ENCODE data around the gene SCYGR7.
A peak's percentile ranks its signal among the peaks of the same experiment; 100 is the strongest.
"Not testable (repeated sequence)": the region's sequence is repeated elsewhere in the genome, so short reads cannot be mapped to it uniquely, and the experiment has no call there.

The SCYGR7 gene

GRCh38 chr2:227720680-227721079 is 7.5 kb upstream of the SCYGR7 start:
- no peak for FAIRE-seq
- DNase-seq (ENCODE audit: insufficient read length, low spot score) = no peak
- no peak for TF ChIP-seq POLR2A (IDR thresholded peaks at IDR 0.05; ENCODE audit: low read depth, low read length)

- not testable (repeated sequence) for FAIRE-seq; DNase-seq (ENCODE audit: insufficient read length, low spot score)
These were observed 5.3 kb upstream of the SCYGR7 start for GRCh38 chr2:227722821-227723220.

GRCh38 chr2:227724394-227725039 is 3.6 kb upstream of the SCYGR7 start, which contains the start of gene SCYGR6:
SCYGR6 (minus strand) TSS chr2:227724757; CDS start chr2:227724757, 0 bp downstream.
- DNase-seq (ENCODE audit: insufficient read length, low spot score) (no peak), FAIRE-seq (no peak)
- no peak for TF ChIP-seq POLR2A (IDR thresholded peaks at IDR 0.05; ENCODE audit: low read depth, low read length)

GRCh38 chr2:227739351-227739750 is 11.2 kb downstream of the SCYGR7 start:
- no peak for DNase-seq (ENCODE audit: insufficient read length, low spot score)
- TF ChIP-seq POLR2A (IDR thresholded peaks at IDR 0.05; ENCODE audit: low read depth, low read length) = no peak
- no peak for FAIRE-seq

GRCh38 chr2:227740705-227741104 is 12.6 kb downstream of the SCYGR7 start:
- not testable (repeated sequence) for FAIRE-seq; DNase-seq (ENCODE audit: insufficient read length, low spot score)

GRCh38 chr2:227745594-227745993 is 17.5 kb downstream of the SCYGR7 start, which contains the start of gene SCYGR8:
SCYGR8 (plus strand) TSS chr2:227745894; CDS start chr2:227745894, 0 bp downstream.
- FAIRE-seq = no peak

GRCh38 chr2:227748079-227748478 is 19.9 kb downstream of the SCYGR7 start:
- peak; percentile 45 for DNase-seq (ENCODE audit: insufficient read length, low spot score)
- TF ChIP-seq POLR2A (IDR thresholded peaks at IDR 0.05; ENCODE audit: low read depth, low read length) = no peak
- peak; percentile 70 for FAIRE-seq

More at GRCh38 chr2:227745594-227745993, 17.5 kb downstream of the SCYGR7 start, which contains the start of gene SCYGR8:
- DNase-seq (ENCODE audit: insufficient read length, low spot score) = no peak
- no peak for TF ChIP-seq POLR2A (IDR thresholded peaks at IDR 0.05; ENCODE audit: low read depth, low read length)

GRCh38 chr2:227756261-227756660 is 28.1 kb downstream of the SCYGR7 start:
- not testable (repeated sequence) for FAIRE-seq; DNase-seq (ENCODE audit: insufficient read length, low spot score)

- no peak for TF ChIP-seq POLR2A (IDR thresholded peaks at IDR 0.05; ENCODE audit: low read depth, low read length)
- DNase-seq (ENCODE audit: insufficient read length, low spot score) (no peak), FAIRE-seq (no peak)
These were observed 31.4 kb downstream of the SCYGR7 start for GRCh38 chr2:227759411-227760118.

- FAIRE-seq = no peak
These were observed 33.8 kb downstream of the SCYGR7 start for GRCh38 chr2:227761740-227762476.

GRCh38 chr2:227765788-227766372 is 37.7 kb downstream of the SCYGR7 start:
- DNase-seq (ENCODE audit: insufficient read length, low spot score) (no peak), FAIRE-seq (no peak)
- TF ChIP-seq POLR2A (IDR thresholded peaks at IDR 0.05; ENCODE audit: low read depth, low read length) = no peak

More at GRCh38 chr2:227761740-227762476, 33.8 kb downstream of the SCYGR7 start:
- DNase-seq (ENCODE audit: insufficient read length, low spot score) = no peak
- TF ChIP-seq POLR2A (IDR thresholded peaks at IDR 0.05; ENCODE audit: low read depth, low read length) = no peak

GRCh38 chr2:227766373-227766883 is 38.3 kb downstream of the SCYGR7 start:
- DNase-seq (ENCODE audit: insufficient read length, low spot score) = peak; percentile 88
- no peak for TF ChIP-seq POLR2A (IDR thresholded peaks at IDR 0.05; ENCODE audit: low read depth, low read length)
- FAIRE-seq = peak; percentile 93

GRCh38 chr2:227767830-227768229 is 39.7 kb downstream of the SCYGR7 start:
- no peak for FAIRE-seq
- no peak for TF ChIP-seq POLR2A (IDR thresholded peaks at IDR 0.05; ENCODE audit: low read depth, low read length)

GRCh38 chr2:227772197-227772661 is 44.1 kb downstream of the SCYGR7 start:
- no peak for DNase-seq (ENCODE audit: insufficient read length, low spot score)
- no peak for FAIRE-seq
- no peak for TF ChIP-seq POLR2A (IDR thresholded peaks at IDR 0.05; ENCODE audit: low read depth, low read length)

More at GRCh38 chr2:227767830-227768229, 39.7 kb downstream of the SCYGR7 start:
- DNase-seq (ENCODE audit: insufficient read length, low spot score) = no peak
